GM23338 (cell line): Measurements from ENCODE around the gene BLOC1S3. TPM values are rescaled to one million over a fixed set of nuclear protein-coding genes. Genes with fewer than 3 reads are reported as not detected.

Experiments used
- ATAC-seq: fragments of 200-7000 bp; cut with Tn5 transposase; 3 replicates; pipeline ENCODE4 v1.9.1; 2020
- DNase-seq: peaks from one replicate; pipeline ENCODE4 v3.0.0-alpha.2; 2015; ENCODE audit warnings: low spot score
- H2AFZ ChIP-seq: fragments of 200-600 bp; sonication (generic); 2 replicates; pipeline ENCODE4 v1.8.0; 2016; ENCODE audit warnings: antibody characterized with exemption, mild to moderate bottlenecking, moderate library complexity
- H3F3A ChIP-seq: fragments of 200-600 bp; sonication (generic); replicated peaks from 2 replicates; pipeline ENCODE4 v1.8.0; 2017; ENCODE audit warnings: antibody characterized with exemption, mixed run types, low read depth
- H3K27ac ChIP-seq: fragments of 200-600 bp; sonication (generic); 2 replicates; pipeline ENCODE4 v1.6.1; 2016; ENCODE audit warnings: low read depth
- H3K27me3 ChIP-seq: fragments of 200-600 bp; sonication (generic); 2 replicates; pipeline ENCODE4 v1.8.0; 2016; ENCODE audit warnings: mild to moderate bottlenecking, mixed run types, moderate library complexity; ENCODE audit not compliant: insufficient read depth
- H3K36me3 ChIP-seq: fragments of 200-600 bp; sonication (generic); 2 replicates; pipeline ENCODE4 v1.8.0; 2016; ENCODE audit warnings: mild to moderate bottlenecking; ENCODE audit not compliant: insufficient read depth
- H3K4me1 ChIP-seq: fragments of 200-600 bp; sonication (generic); 2 replicates; pipeline ENCODE4 v1.8.0; 2016; ENCODE audit warnings: mild to moderate bottlenecking, moderate library complexity; ENCODE audit not compliant: insufficient read depth
- H3K4me2 ChIP-seq: fragments of 200-600 bp; sonication (generic); 2 replicates; pipeline ENCODE4 v1.7.1; 2017; ENCODE audit warnings: mixed run types
- H3K4me3 ChIP-seq: fragments of 200-600 bp; sonication (generic); 2 replicates; pipeline ENCODE4 v1.6.1; 2016; ENCODE audit warnings: mixed run types
- H3K79me2 ChIP-seq: fragments of 200-600 bp; sonication (generic); replicated peaks from 2 replicates; pipeline ENCODE4 v1.8.0; 2017; ENCODE audit warnings: mild to moderate bottlenecking; ENCODE audit not compliant: insufficient read depth
- H3K9me2 ChIP-seq: fragments of 200-600 bp; sonication (generic); 2 replicates; pipeline ENCODE4 v1.8.0; 2017; ENCODE audit not compliant: insufficient read depth
- H4K20me1 ChIP-seq: fragments of 200-600 bp; sonication (generic); replicated peaks from 2 replicates; pipeline ENCODE4 v1.8.0; 2017; ENCODE audit warnings: mild to moderate bottlenecking; ENCODE audit not compliant: insufficient read depth
- H3K27ac Mint-ChIP-seq: 2 replicates; pipeline ENCODE4 v1.8.0; 2020; ENCODE audit warnings: inconsistent platforms, mild to moderate bottlenecking, moderate library complexity, mixed read lengths
- H3K27me3 Mint-ChIP-seq: 3 replicates; pipeline ENCODE4 v1.8.0; 2022; ENCODE audit warnings: low read depth, mild to moderate bottlenecking, moderate library complexity, mixed read lengths, inconsistent platforms; ENCODE audit not compliant: insufficient read depth, poor library complexity
- H3K36me3 Mint-ChIP-seq: 3 replicates; pipeline ENCODE4 v1.8.0; 2021; ENCODE audit warnings: low read depth, mild to moderate bottlenecking, inconsistent platforms, moderate library complexity, mixed read lengths
- H3K4me1 Mint-ChIP-seq: 3 replicates; pipeline ENCODE4 v1.8.0; 2020; ENCODE audit warnings: mild to moderate bottlenecking, inconsistent platforms, mixed read lengths
- H3K4me3 Mint-ChIP-seq: 3 replicates; pipeline ENCODE4 v1.8.0; 2021; ENCODE audit warnings: moderate library complexity, mild to moderate bottlenecking, inconsistent platforms, mixed read lengths
- H3K9me3 Mint-ChIP-seq: 3 replicates; pipeline ENCODE4 v1.8.0; 2020; ENCODE audit warnings: moderate library complexity, mild to moderate bottlenecking, inconsistent platforms, mixed read lengths
- CREB1 ChIP-seq: fragments of 250-450 bp; sonication (Bioruptor Pico); IDR thresholded peaks from 2 replicates; pipeline ENCODE4 v1.5.0; 2020; ENCODE audit warnings: low read depth, mild to moderate bottlenecking, moderate library complexity
- CTCF ChIP-seq, 2 experiments: fragments of 200-600 bp in 1 of 2; sonication (generic) in 1 of 2; conservative IDR thresholded peaks; 2 replicates each; pipeline versions ENCODE4 v1.5.1 to v1.6.1; 2016 to 2017; ENCODE audit warnings: antibody characterized with exemption in 2 of 2, low read depth in 2 of 2, mild to moderate bottlenecking in 2 of 2, moderate library complexity in 1 of 2
- EZH2 ChIP-seq: fragments of 200-600 bp; sonication (generic); IDR thresholded peaks from one replicate; pipeline ENCODE4 v1.8.0; 2017; ENCODE audit warnings: antibody characterized with exemption, mild to moderate bottlenecking, low read depth; ENCODE audit not compliant: unreplicated experiment
- EZH2phosphoT487 ChIP-seq: fragments of 200-600 bp; sonication (generic); IDR thresholded peaks from one replicate; pipeline ENCODE4 v1.8.1; 2018; ENCODE audit warnings: antibody characterized with exemption; ENCODE audit not compliant: unreplicated experiment
- JUNB ChIP-seq: IDR thresholded peaks from one replicate; pipeline ENCODE4 v1.6.1; 2016; ENCODE audit warnings: antibody characterized with exemption; ENCODE audit not compliant: unreplicated experiment
- POLR2AphosphoS5 ChIP-seq: IDR thresholded peaks from 2 replicates; pipeline ENCODE4 v1.6.1; 2016; ENCODE audit warnings: antibody characterized with exemption, low read depth
- ZNF114 ChIP-seq: fragments of 250-450 bp; sonication (Bioruptor Pico); IDR thresholded peaks from 2 replicates; pipeline ENCODE4 v1.5.0; 2020; ENCODE audit warnings: mild to moderate bottlenecking, moderate library complexity
- ZNF331 ChIP-seq: fragments of 250-450 bp; sonication (Bioruptor Pico); IDR thresholded peaks from 2 replicates; pipeline ENCODE4 v1.5.0; 2020; ENCODE audit warnings: low read depth, mild to moderate bottlenecking, moderate library complexity
- ZNF462 ChIP-seq: fragments of 250-450 bp; sonication (Bioruptor Pico); IDR thresholded peaks from 2 replicates; pipeline ENCODE4 v1.5.0; 2020; ENCODE audit warnings: mild to moderate bottlenecking, moderate library complexity
- polyA plus RNA-seq: library from polyadenylated mRNA; unstranded; fragments of >200 nt; fragmentation: Nextera tagmentation; extraction: Ambion mirVana; gene quantifications from 2 replicates; pipeline ENCODE4 v1.2.1, GENCODE V29; 2016
- total RNA-seq: library from RNA; depleted of rRNA; stranded (reverse); fragments of >200 nt; shearing (Covaris generic); gene quantifications from 2 replicates; pipeline ENCODE4 v1.2.3, GENCODE V29; 2014
- TF ChIP-seq, protein P1 (sequence below): IDR thresholded peaks from one replicate; pipeline ENCODE4 v1.6.1; 2018; ENCODE audit warnings: antibody characterized with exemption; ENCODE audit not compliant: unreplicated experiment

BLOC1S3 gene
- total and polyA plus RNA-seq, 2 experiments from 2014 or later = 2.5 to 15.9 TPM

- no peak for TF ChIP-seq ZNF462
- TF ChIP-seq EZH2 = no peak
- no peak for TF ChIP-seq ZNF331 (CRISPR knock-in tag)
These were observed 19.2 kb upstream of the BLOC1S3 start (continued) for GRCh38 chr19:45159210-45159970.

GRCh38 chr19:45159971-45160324 lies 18.6 kb upstream of the BLOC1S3 start:
- no peaks in the 10 kb centered on the region; the same call in 1 of the 2 replicates for H4K20me1 ChIP-seq
- Mint-ChIP-seq H3K27me3 (peaks cover 23% of the 10 kb centered on the region), H3K4me3 (no peak overlapping the region), H3K9me3 (no peaks in the 10 kb centered on the region; the same call in 2 of the 3 replicates), H3K27ac (no peak overlapping the region), H3K36me3 (no peaks in the 10 kb centered on the region; the same call in 2 of the 3 replicates), H3K4me1 (peaks cover 19% of the 10 kb centered on the region)
- H3K79me2 ChIP-seq = no peaks in the 10 kb centered on the region
- H3K4me3 ChIP-seq = no peak overlapping the region
- H3K4me1 ChIP-seq = no peaks in the 10 kb centered on the region
- no peaks in the 10 kb centered on the region for H3K36me3 ChIP-seq
- peaks cover 5% of the 10 kb centered on the region; the same call in 1 of the 2 replicates for H3K27me3 ChIP-seq
- H2AFZ ChIP-seq = no peak overlapping the region
- no peak for ATAC-seq
- H3K4me2 ChIP-seq = no peak overlapping the region
- H3K27ac ChIP-seq = no peak overlapping the region
- no peaks in the 10 kb centered on the region for H3F3A ChIP-seq
- DNase-seq = no peak
- no peaks in the 10 kb centered on the region for H3K9me2 ChIP-seq
- TF ChIP-seq POLR2AphosphoS5 = no peak
- TF ChIP-seq ZNF331 (CRISPR knock-in tag) = no peak
- TF ChIP-seq EZH2 = no peak
- no peak for TF ChIP-seq CTCF (conservative IDR thresholded peaks at IDR 0.05; ENCODE audit: low read depth in 2 of 2)
- no peak for TF ChIP-seq CREB1 (CRISPR knock-in tag)
- no peak for TF ChIP-seq JUNB
- TF ChIP-seq, protein P1, sequence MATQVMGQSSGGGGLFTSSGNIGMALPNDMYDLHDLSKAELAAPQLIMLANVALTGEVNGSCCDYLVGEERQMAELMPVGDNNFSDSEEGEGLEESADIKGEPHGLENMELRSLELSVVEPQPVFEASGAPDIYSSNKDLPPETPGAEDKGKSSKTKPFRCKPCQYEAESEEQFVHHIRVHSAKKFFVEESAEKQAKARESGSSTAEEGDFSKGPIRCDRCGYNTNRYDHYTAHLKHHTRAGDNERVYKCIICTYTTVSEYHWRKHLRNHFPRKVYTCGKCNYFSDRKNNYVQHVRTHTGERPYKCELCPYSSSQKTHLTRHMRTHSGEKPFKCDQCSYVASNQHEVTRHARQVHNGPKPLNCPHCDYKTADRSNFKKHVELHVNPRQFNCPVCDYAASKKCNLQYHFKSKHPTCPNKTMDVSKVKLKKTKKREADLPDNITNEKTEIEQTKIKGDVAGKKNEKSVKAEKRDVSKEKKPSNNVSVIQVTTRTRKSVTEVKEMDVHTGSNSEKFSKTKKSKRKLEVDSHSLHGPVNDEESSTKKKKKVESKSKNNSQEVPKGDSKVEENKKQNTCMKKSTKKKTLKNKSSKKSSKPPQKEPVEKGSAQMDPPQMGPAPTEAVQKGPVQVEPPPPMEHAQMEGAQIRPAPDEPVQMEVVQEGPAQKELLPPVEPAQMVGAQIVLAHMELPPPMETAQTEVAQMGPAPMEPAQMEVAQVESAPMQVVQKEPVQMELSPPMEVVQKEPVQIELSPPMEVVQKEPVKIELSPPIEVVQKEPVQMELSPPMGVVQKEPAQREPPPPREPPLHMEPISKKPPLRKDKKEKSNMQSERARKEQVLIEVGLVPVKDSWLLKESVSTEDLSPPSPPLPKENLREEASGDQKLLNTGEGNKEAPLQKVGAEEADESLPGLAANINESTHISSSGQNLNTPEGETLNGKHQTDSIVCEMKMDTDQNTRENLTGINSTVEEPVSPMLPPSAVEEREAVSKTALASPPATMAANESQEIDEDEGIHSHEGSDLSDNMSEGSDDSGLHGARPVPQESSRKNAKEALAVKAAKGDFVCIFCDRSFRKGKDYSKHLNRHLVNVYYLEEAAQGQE = no peak
- TF ChIP-seq EZH2phosphoT487 = no peak
- TF ChIP-seq ZNF114 (CRISPR knock-in tag) = no peak
